Activated CD4-positive, alpha-beta T cell treated with anti-CD3 and anti-CD28 coated beads, Interleukin-2, amount 50 U/mL, for 16 hours (primary cell): Measurements from ENCODE around the gene CHRNA5.
"Not testable (repeated sequence)": the region's sequence is repeated elsewhere in the genome, so short reads cannot be mapped to it uniquely, and the experiment has no call there.

Experiments
- DNase-seq: peaks from one replicate; pipeline ENCODE4 v3.0.0-alpha.2; 2020

The CHRNA5 gene

DNA sequence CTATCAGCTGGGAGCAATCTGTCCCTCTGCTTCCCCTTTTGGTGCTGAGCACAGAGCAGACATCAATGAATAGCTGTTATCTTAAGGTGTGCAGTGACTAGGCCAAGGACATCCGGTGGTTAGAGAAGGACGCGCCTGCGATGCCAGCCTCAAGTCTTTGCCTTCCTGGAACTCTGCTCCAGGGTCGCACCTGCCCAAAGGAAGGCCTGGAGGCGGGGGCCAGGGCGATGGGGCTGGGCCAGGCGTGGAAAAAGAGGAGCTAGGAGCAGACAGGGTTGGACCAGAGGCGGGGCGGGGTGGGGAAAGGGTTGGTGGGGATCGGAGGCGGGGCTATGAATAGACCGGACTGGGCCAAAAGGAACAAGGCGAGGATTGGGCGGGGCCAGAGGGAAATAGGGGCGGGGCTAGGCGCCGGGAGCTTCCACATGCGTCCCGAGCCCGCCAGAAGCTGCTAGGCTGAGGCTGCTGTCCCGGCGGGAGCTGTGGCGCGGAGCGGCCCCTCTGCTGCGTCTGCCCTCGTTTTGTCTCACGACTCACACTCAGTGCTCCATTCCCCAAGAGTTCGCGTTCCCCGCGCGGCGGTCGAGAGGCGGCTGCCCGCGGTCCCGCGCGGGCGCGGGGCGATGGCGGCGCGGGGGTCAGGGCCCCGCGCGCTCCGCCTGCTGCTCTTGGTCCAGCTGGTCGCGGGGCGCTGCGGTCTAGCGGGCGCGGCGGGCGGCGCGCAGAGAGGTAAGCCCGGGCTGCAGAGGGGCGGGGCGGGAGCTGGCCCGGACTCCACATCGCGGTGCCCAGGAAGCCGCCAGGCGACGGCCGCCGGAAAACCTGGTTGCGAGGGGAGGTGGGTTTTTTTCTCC, at the start of gene CHRNA5:
Gene CHRNA5, plus strand, starts transcription at position 424 of the 854 bp plus-strand sequence. Its CDS starts 200 bp downstream, at position 624.
- DNase-seq, result peak; percentile 84

GRCh38 chr15:78520035-78520434, 45.3 kb upstream of the CHRNA5 start:
- DNase-seq, result not testable (repeated sequence)

DNA sequence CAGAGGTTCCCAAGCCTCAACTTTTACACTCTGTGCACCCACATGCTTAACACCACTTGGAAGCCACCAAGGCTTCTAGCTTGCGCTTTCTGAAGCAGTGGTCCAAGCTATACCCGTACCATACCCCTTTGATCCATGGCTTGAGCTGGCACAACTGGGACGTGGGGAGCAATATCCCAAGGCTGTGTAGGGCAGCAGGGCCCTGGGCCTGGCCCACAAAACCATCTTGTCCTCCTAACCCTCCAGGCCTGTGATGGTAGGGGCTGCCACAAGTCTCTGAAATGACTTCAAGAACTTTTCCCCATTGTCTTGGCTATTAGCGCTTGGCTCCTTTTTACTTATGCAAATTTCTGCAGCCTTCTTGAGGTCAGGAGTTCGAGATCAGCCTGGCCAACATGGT, 41.1 kb upstream of the CHRNA5 start:
- no peak for DNase-seq

- DNase-seq, result no peak
These were observed 38.0 kb upstream of the CHRNA5 start for GRCh38 chr15:78527325-78527724.

GRCh38 chr15:78533331-78533730, 32.0 kb upstream of the CHRNA5 start:
- DNase-seq, result no peak

- no peak for DNase-seq
These were observed 29.2 kb upstream of the CHRNA5 start for GRCh38 chr15:78536134-78536533.

DNA sequence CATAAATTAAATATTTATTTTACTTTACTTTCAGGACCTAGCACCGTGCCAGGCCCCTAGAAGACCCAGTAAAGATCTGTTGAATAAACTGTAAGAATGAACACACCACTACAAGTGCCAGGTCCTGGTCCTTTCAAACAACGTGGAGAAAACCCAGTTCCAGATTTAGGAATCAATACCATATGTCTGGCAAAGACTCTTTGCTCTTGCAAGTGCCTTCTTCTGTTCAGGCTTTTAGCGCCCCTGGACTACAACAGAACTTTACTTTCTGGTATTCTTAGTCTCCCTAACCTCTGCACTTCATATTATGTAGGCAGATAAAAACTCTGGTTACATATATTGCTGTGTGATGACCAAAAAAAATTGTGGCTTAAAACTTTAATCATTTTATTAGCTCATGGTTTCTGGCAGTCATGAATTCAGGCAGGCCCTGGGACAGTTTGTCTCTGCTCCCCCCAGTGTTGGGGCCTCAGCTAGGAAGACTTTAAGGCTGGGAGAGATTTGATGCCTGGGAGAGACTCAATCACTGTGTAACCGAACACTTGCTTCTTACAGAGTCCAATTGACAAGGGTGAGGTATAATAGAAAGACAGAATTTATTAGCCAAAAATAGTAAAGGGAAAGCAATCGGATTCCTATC, 27.9 kb upstream of the CHRNA5 start:
- DNase-seq, result no peak

DNA sequence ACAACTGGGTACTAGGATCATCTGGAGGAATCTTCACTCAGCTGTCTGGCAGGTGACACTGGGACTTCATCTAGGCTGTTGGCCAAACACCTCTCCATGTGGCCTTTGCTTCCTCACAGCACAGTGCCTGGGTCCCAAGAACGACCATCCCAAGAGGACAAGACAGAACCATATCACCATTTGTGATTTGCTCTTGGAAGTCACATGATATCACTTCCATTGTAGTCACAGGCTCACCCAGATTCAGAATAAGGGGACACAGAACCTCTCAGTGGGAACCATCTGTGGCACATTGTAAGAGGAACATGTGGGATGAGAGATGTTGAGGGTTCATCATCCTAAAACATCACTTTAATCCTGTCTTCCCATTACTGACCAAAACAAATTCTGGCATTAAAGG, 27.0 kb upstream of the CHRNA5 start:
- DNase-seq, result no peak

- not testable (repeated sequence) for DNase-seq
These were observed 25.7 kb upstream of the CHRNA5 start for GRCh38 chr15:78539464-78540140.

DNA sequence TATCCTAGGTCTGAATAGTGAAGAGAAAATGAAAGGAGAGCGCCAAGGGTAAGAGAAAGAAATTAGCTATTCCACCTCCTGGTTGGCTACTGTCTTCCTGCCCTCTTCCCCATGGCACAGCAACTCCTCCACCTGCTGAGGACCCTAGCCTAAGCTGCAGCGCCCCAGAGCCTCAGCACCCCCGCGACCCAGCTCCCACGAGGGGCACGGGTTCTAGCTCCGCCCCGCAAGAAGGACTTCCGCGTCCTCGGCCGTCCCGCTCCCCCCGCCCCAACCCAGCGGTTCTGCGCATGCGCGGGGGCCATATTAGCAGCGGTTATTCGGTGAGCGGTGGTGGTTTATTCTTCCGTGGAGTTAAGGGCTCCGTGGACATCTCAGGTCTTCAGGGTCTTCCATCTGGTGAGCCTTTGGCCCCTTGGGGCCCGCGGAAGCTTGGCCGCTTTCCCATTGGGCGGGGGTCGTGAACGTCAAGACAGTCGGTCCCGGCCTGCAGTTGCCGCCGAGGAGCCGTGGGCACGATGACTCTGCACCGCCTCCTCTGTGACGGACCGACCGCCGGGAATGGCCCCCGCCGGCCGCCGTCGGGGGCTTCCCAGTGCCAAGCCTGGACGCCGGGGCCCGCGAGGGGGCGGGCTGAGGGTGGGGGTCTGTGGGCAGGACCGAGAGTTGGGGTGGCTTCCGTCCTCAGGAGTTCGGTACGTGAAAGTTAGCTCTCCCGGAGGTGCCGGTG, 25.0 kb upstream of the CHRNA5 start, which contains the start of gene PSMA4:
Gene PSMA4, plus strand, starts transcription at position 304 of the 730 bp plus-strand sequence. CDS start 1,484 bp downstream, outside the sequence.
- peak; percentile 94 for DNase-seq

- DNase-seq, result peak; percentile 18
These were observed 24.2 kb upstream of the CHRNA5 start for GRCh38 chr15:78540871-78541743.

- DNase-seq, result no peak
These were observed 23.6 kb upstream of the CHRNA5 start for GRCh38 chr15:78541744-78542034.

DNA sequence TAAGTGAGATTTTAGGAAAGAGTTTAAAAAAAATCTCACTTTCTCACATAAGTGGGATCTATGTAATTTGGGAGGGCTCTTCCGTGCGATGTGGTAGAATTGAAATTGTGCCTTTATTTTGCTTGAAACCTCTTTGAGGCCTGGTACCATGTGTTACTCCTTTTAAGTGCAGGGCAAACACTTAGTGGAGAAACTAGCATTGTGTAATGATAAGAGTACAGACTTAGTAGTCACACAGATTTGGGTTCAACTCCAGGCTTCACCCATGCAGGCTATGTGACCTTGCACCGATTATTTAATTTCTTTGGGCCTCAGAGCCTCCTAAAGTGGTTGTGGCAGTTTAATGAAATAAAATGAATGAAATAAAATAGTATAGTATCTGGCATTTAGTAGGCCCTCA, 22.7 kb upstream of the CHRNA5 start:
- DNase-seq, result no peak

GRCh38 chr15:78550194-78550593, 15.1 kb upstream of the CHRNA5 start:
- no peak for DNase-seq

DNA sequence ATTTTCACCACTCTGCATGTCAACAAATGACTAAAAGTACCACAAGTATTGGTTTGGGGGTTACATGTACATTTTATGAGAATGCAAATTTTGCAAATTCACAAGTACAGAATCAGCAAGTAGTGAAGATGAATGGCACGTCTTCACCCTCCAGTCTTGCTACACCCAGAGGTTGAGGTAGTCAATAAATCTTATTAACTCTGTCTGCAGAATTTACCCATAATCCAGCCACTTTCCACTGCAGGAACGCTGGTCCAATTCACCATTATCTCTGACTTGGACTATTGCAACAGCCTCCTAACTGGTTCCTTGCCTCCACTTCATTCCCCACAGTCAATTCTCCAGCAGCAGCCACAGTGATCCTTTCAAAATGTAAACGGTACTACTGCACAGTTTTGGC, 14.5 kb upstream of the CHRNA5 start:
- no peak for DNase-seq

DNA sequence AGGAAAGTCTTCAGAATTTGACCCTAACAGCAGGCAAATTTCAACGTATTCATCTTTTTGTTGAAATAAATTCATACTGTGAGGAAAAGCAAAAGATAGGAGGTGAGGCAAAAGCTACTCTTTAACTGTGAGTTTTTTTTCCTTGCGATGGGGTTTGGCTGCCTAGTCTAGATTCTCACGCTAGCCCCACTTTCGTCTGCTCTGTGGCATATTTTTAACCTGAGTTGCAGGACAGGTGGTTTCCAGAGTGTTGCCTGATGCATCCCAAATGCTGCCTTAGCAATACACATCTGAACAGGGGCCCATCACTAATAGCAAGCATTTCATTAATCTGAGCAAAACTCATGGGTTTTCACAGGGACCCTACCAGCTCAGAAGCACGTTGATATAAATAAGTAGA, 13.4 kb upstream of the CHRNA5 start:
- DNase-seq, result no peak

- no peak for DNase-seq
These were observed 12.7 kb upstream of the CHRNA5 start for GRCh38 chr15:78552597-78552996.

DNA sequence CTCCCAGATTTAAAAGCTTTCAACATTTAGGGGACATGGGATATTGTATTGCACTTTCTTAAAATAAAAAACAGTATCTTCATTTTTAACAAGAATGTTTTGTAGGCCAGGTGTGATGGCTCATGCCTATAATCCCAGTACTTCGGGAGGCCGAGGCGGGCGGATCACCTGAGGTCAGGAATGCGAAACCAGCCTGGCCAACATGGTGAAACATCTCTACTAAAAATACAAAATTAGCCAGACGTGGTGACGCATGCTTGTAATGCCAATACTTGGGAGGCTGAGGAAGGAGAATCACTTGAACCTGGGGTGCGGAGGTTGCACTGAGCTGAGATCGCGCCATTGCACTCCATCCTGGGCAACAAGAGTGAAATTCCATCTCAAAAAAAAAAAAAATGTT, 5.1 kb upstream of the CHRNA5 start:
- DNase-seq, result not testable (repeated sequence)

- DNase-seq, result no peak
These were observed 3.8 kb upstream of the CHRNA5 start for GRCh38 chr15:78561490-78561889.

- no peak for DNase-seq
These were observed 2.2 kb upstream of the CHRNA5 start for GRCh38 chr15:78563092-78563491.

GRCh38 chr15:78564743-78565096, 600 bp upstream of the CHRNA5 start:
- DNase-seq, result no peak
